Keratinocyte (primary cell): Measurements from ENCODE around the gene SUGCT. TPM values are rescaled to one million over a fixed set of nuclear protein-coding genes. Genes with fewer than 3 reads are reported as not detected.

Source experiments
- DNase-seq: peaks from one replicate; pipeline ENCODE4 v3.0.0-alpha.2; 2011; ENCODE audit warnings: low read depth, missing footprints, low spot score
- FAIRE-seq: peaks from 2 replicates; lab custom pipeline; 2011; peaks lifted over from hg19 to GRCh38; lab: Jason Lieb, UNC
- H2AFZ ChIP-seq: 2 replicates; pipeline ENCODE4 v1.6.0; 2012; ENCODE audit warnings: low read length, control low read depth, inconsistent platforms; ENCODE audit not compliant: control insufficient read depth
- H3K27ac ChIP-seq: 2 replicates; pipeline ENCODE4 v1.5.1; 2011; ENCODE audit warnings: low read length; ENCODE audit not compliant: control insufficient read depth, insufficient read depth
- H3K27me3 ChIP-seq: 3 replicates; pipeline ENCODE4 v1.6.0; 2011; ENCODE audit warnings: low read length; ENCODE audit not compliant: control insufficient read depth, insufficient read depth; ENCODE audit errors: extremely low read depth
- H3K36me3 ChIP-seq, 2 experiments: 2 replicates in 1 of 2; 3 replicates in 1 of 2; pipeline ENCODE4 v1.5.1; 2011; ENCODE audit warnings: low read length in 2 of 2, mild to moderate bottlenecking in 1 of 2; ENCODE audit not compliant: control insufficient read depth in 2 of 2, insufficient read depth in 2 of 2; ENCODE audit errors: extremely low read depth in 1 of 2
- H3K4me1 ChIP-seq: 3 replicates; pipeline ENCODE4 v1.5.1; 2011; ENCODE audit warnings: low read length; ENCODE audit not compliant: control insufficient read depth, insufficient read depth; ENCODE audit errors: extremely low read depth
- H3K4me2 ChIP-seq: 3 replicates; pipeline ENCODE4 v1.6.0; 2011; ENCODE audit warnings: low read depth, low read length; ENCODE audit not compliant: control insufficient read depth, insufficient read depth; ENCODE audit errors: extremely low read depth
- H3K4me3 ChIP-seq, 3 experiments: fragments of 200-600 bp in 1 of 3; sonication (generic) in 1 of 3; 2 replicates in 2 of 3; 3 replicates in 1 of 3; pipeline ENCODE4 v1.5.1; 2011 to 2016; ENCODE audit warnings: low read length in 3 of 3, mild to moderate bottlenecking in 3 of 3, control low read depth in 2 of 3, inconsistent platforms in 1 of 3, low read depth in 1 of 3, mixed read lengths in 1 of 3, mixed run types in 1 of 3, moderate library complexity in 1 of 3; ENCODE audit not compliant: control insufficient read depth in 2 of 3, insufficient read depth in 2 of 3; ENCODE audit errors: extremely low read depth in 1 of 3
- H3K79me2 ChIP-seq: 2 replicates; pipeline ENCODE4 v1.6.0; 2012; ENCODE audit warnings: low read length; ENCODE audit not compliant: control insufficient read depth, insufficient read depth
- H3K9ac ChIP-seq: 3 replicates; pipeline ENCODE4 v1.6.0; 2011; ENCODE audit warnings: low read length; ENCODE audit not compliant: control insufficient read depth, insufficient read depth; ENCODE audit errors: extremely low read depth
- H3K9me1 ChIP-seq: 3 replicates; pipeline ENCODE4 v1.6.0; 2011; ENCODE audit warnings: low read length; ENCODE audit not compliant: control insufficient read depth, insufficient read depth; ENCODE audit errors: extremely low read depth
- H3K9me3 ChIP-seq: 2 replicates; pipeline ENCODE4 v1.5.1; 2012; ENCODE audit warnings: low read depth, low read length; ENCODE audit not compliant: control insufficient read depth
- H4K20me1 ChIP-seq: 3 replicates; pipeline ENCODE4 v1.6.0; 2011; ENCODE audit warnings: low read length; ENCODE audit not compliant: control insufficient read depth, insufficient read depth; ENCODE audit errors: extremely low read depth
- CTCF ChIP-seq, 3 experiments: IDR thresholded peaks in 1 of 3; conservative IDR thresholded peaks in 1 of 3; optimal IDR thresholded peaks in 1 of 3; 2 replicates in 2 of 3; 3 replicates in 1 of 3; pipeline versions ENCODE3 to v1.5.1; 2011; ENCODE audit warnings: low read length in 3 of 3, mild to moderate bottlenecking in 3 of 3, moderate library complexity in 2 of 3, control low read depth in 1 of 3, inconsistent platforms in 1 of 3; ENCODE audit not compliant: insufficient read depth in 2 of 3; ENCODE audit errors: extremely low read depth in 1 of 3
- EZH2 ChIP-seq: IDR thresholded peaks from one replicate; pipeline ENCODE4 v1.6.1; 2012; ENCODE audit warnings: inconsistent platforms, mild to moderate bottlenecking, low read length, moderate library complexity
- dilution Hi-C: fragments of 300-500 bp; cut with MboI; formaldehyde crosslinking; loops from one replicate; pipeline ENCODE4 v1.7.0; 2020; ENCODE audit warnings: low sequenced_read_pairs; ENCODE audit not compliant: extremely low pct_ligation_motif_present
- polyA plus RNA-seq, 5 experiments: library from polyadenylated mRNA; depleted of rRNA in 3 of 5; stranded (reverse) in 3 of 5; stranded (forward) in 1 of 5; unstranded in 1 of 5; fragments of >200 nt; gene quantifications; 1 replicate in 1 of 5; 2 replicates in 3 of 5; 3 replicates in 1 of 5; pipeline versions ENCODE4 v1.2.1 to v1.2.3, GENCODE V29; 2011 to 2012; ENCODE audit warnings: missing spikeins in 2 of 5, low read depth in 1 of 5, low replicate concordance in 1 of 5

SUGCT gene
- polyA plus RNA-seq, 1 donor (not counting 4 experiments of a cell fraction or from before 2014, with no cell fraction given): 134 TPM

- no peaks in the 10 kb centered on the region for H3K9me3 ChIP-seq
- FAIRE-seq (peak; percentile 5), DNase-seq (no peak)
- no peaks in the 10 kb centered on the region for H3K79me2 ChIP-seq
- no peak overlapping the region for H3K27ac ChIP-seq
- no peaks in the 10 kb centered on the region for H3K27me3 ChIP-seq
- no peak overlapping the region for H3K4me2 ChIP-seq
- H3K9me1 ChIP-seq: no peaks in the 10 kb centered on the region
- no peaks in the 10 kb centered on the region for H4K20me1 ChIP-seq
- H3K36me3 ChIP-seq: no peaks in the 10 kb centered on the region
- dilution Hi-C loops: no loop called here
- no peak overlapping the region for H3K9ac ChIP-seq
- no peak overlapping the region for H2AFZ ChIP-seq
- no peak overlapping the region for H3K4me3 ChIP-seq
- TF ChIP-seq CTCF (optimal IDR thresholded peaks at IDR 0.05 in 1 of 3, IDR thresholded peaks at IDR 0.05 in 1 of 3, conservative IDR thresholded peaks at IDR 0.05 in 1 of 3; ENCODE audit: extremely low read depth in 1 of 3, insufficient read depth in 2 of 3, low read length in 3 of 3): no peak
- no peak for TF ChIP-seq EZH2
- no peaks in the 10 kb centered on the region for H3K4me1 ChIP-seq
Measured at GRCh38 chr7:40755438-40755837, 620.6 kb downstream of the SUGCT start.

- no peaks in the 10 kb centered on the region for H3K79me2 ChIP-seq
- H3K4me3 ChIP-seq: no peak overlapping the region
- H3K9ac ChIP-seq: no peak overlapping the region
- no peaks in the 10 kb centered on the region for H3K4me1 ChIP-seq
- no peak for TF ChIP-seq EZH2
- no peak for TF ChIP-seq CTCF (optimal IDR thresholded peaks at IDR 0.05 in 1 of 3, IDR thresholded peaks at IDR 0.05 in 1 of 3, conservative IDR thresholded peaks at IDR 0.05 in 1 of 3; ENCODE audit: extremely low read depth in 1 of 3, insufficient read depth in 2 of 3, low read length in 3 of 3)
- no peaks in the 10 kb centered on the region for H3K9me1 ChIP-seq
- H3K9me3 ChIP-seq: no peaks in the 10 kb centered on the region
- FAIRE-seq: no peak
- H3K36me3 ChIP-seq: no peaks in the 10 kb centered on the region
- dilution Hi-C loops: no loop called here
- H3K27me3 ChIP-seq: no peaks in the 10 kb centered on the region
- no peak for DNase-seq
- no peak overlapping the region for H3K4me2 ChIP-seq
- H4K20me1 ChIP-seq: no peaks in the 10 kb centered on the region
- H3K27ac ChIP-seq: no peak overlapping the region
- H2AFZ ChIP-seq: no peak overlapping the region
Measured at GRCh38 chr7:40757109-40757508, 622.3 kb downstream of the SUGCT start.
